Stomach (tissue), 9 donors: ENCODE measurements around the gene ABCA1. TPM values are rescaled to one million over a fixed set of nuclear protein-coding genes. Genes with fewer than 3 reads are reported as not detected.
"Not testable (repeated sequence)": the region's sequence is repeated elsewhere in the genome, so short reads cannot be mapped to it uniquely, and the experiment has no call there.

Experiments
- DNase-seq, 2 donors: peaks; one replicate each; pipeline versions ENCODE4 v3.0.0 to v3.0.0-alpha.2; 2013 to 2019
- H3K27ac ChIP-seq, 5 donors: fragments of 200-600 bp in 4 of 5; sonication (generic) in 4 of 5; one replicate each; pipeline ENCODE4 v1.5.1; 2013 to 2019; ENCODE audit warnings: mild to moderate bottlenecking in 1 of 5, moderate library complexity in 1 of 5
- H3K27me3 ChIP-seq, 3 donors: fragments of 200-600 bp; sonication (generic); one replicate each; pipeline ENCODE4 v1.5.1; 2017 to 2019; ENCODE audit warnings: mixed run types in 1 of 3
- H3K36me3 ChIP-seq, 4 donors: fragments of 200-600 bp; sonication (generic); 1 replicate in 3 of 4; 2 replicates in 1 of 4; pipeline ENCODE4 v1.5.1; 2016 to 2019
- H3K4me1 ChIP-seq, 4 donors: fragments of 200-600 bp; sonication (generic); one replicate each; pipeline ENCODE4 v1.5.1; 2016 to 2019
- H3K4me3 ChIP-seq, 4 donors: fragments of 200-600 bp; sonication (generic) in 3 of 4; one replicate each; pipeline ENCODE4 v1.5.1; 2016 to 2019; ENCODE audit warnings: mild to moderate bottlenecking in 1 of 4
- H3K9me3 ChIP-seq, 4 donors: fragments of 200-600 bp; sonication (generic); one replicate each; pipeline ENCODE4 v1.5.1; 2016 to 2019
- EP300 ChIP-seq: sonication (generic); formaldehyde crosslinking; IDR thresholded peaks from one replicate; pipeline ENCODE4 v1.6.1; 2017; ENCODE audit warnings: antibody characterized with exemption
- POLR2A ChIP-seq, 4 donors: fragments of 450-650 bp; IDR thresholded peaks; one replicate each; pipeline ENCODE4 v1.6.1; 2016; ENCODE audit warnings: antibody characterized with exemption in 4 of 4, control low read depth in 2 of 4, mild to moderate bottlenecking in 1 of 4, moderate library complexity in 1 of 4
- POLR2AphosphoS5 ChIP-seq, 3 donors: sonication (generic); formaldehyde crosslinking; IDR thresholded peaks; one replicate each; pipeline ENCODE4 v1.6.1; 2016; ENCODE audit warnings: antibody characterized with exemption in 3 of 3
- WGBS, 5 donors: extraction: QIAGEN DNeasy Blood & Tissue Kit in 3 of 5; methylation state at CpG; one replicate each; pipeline versions ENCODE4 v1.1.5 to v1.1.7; 2013 to 2018; 5-methylcytosine and 5-hydroxymethylcytosine counted together
- intact Hi-C: fragments of 100-400 bp; cut with DNase I; formaldehyde crosslinking; loops from one replicate; pipeline ENCODE4 v1.15.1; 2023; ENCODE audit warnings: low total_unique reads
- polyA plus RNA-seq, 3 donors: library from polyadenylated mRNA; stranded (reverse); fragments of 200-250 nt; gene quantifications; one replicate each; pipeline ENCODE4 v1.2.3, GENCODE V29; 2013
- total RNA-seq, 5 donors: library from RNA; depleted of rRNA; stranded (reverse); fragments of >200 nt; gene quantifications; one replicate each; pipeline versions ENCODE4 v1.1.0 to v1.2.3, GENCODE V29; 2014 to 2016
- TF ChIP-seq, protein P1 (sequence below), 7 experiments: fragments of 450-650 bp in 4 of 7; fragments of 200-600 bp in 3 of 7; sonication (generic) in 3 of 7; IDR thresholded peaks; one replicate each; pipeline ENCODE4 v1.5.1; 2016 to 2019; ENCODE audit warnings: antibody characterized with exemption in 7 of 7, control low read depth in 2 of 7, mild to moderate bottlenecking in 1 of 7
- donor health status: healthy with polysubstance abuse.
- donor health status: Bipolar disorder and iron deficiency.
- donor health status: healthy.

ABCA1 gene
- total and polyA plus RNA-seq, 8 donors, result 1.9 to 75.3 (median 18.4) TPM

GRCh38 chr9:104941597-104941996, 13.6 kb upstream of the ABCA1 start:
- Histone ChIP-seq H3K9me3 (no peaks in the 10 kb centered on the region), H3K27me3 (no peaks in the 10 kb centered on the region), H3K27ac (no peak overlapping the region), H3K36me3 (no peaks in the 10 kb centered on the region), H3K4me3 (no peak overlapping the region), H3K4me1 (peaks cover 0 to 1% (median 0%) of the 10 kb centered on the region in 4 donors)
- intact Hi-C loops, result no loop called here
- TF ChIP-seq POLR2A (IDR thresholded peaks at IDR 0.05) (no peak), EP300 (no peak), POLR2AphosphoS5 (IDR thresholded peaks at IDR 0.05) (no peak)
- TF ChIP-seq, protein P1, sequence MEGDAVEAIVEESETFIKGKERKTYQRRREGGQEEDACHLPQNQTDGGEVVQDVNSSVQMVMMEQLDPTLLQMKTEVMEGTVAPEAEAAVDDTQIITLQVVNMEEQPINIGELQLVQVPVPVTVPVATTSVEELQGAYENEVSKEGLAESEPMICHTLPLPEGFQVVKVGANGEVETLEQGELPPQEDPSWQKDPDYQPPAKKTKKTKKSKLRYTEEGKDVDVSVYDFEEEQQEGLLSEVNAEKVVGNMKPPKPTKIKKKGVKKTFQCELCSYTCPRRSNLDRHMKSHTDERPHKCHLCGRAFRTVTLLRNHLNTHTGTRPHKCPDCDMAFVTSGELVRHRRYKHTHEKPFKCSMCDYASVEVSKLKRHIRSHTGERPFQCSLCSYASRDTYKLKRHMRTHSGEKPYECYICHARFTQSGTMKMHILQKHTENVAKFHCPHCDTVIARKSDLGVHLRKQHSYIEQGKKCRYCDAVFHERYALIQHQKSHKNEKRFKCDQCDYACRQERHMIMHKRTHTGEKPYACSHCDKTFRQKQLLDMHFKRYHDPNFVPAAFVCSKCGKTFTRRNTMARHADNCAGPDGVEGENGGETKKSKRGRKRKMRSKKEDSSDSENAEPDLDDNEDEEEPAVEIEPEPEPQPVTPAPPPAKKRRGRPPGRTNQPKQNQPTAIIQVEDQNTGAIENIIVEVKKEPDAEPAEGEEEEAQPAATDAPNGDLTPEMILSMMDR (IDR thresholded peaks at IDR 0.05), result no peak
- WGBS, 5 donors, result 25 to 46% (median 41%) methylated on average over 1 of the region's 1 CpG
- no peak for DNase-seq

- DNase-seq, result no peak
- Histone ChIP-seq H3K9me3 (no peaks in the 10 kb centered on the region), H3K4me3 (no peak overlapping the region), H3K27ac (peak overlapping the region in 1 of 5 donors; percentile 49), H3K4me1 (peaks cover 0 to 20% (median 0%) of the 10 kb centered on the region in 4 donors), H3K36me3 (no peaks in the 10 kb centered on the region), H3K27me3 (no peaks in the 10 kb centered on the region)
- intact Hi-C loops, result no loop called here
- TF ChIP-seq POLR2A (IDR thresholded peaks at IDR 0.05) (no peak), EP300 (no peak), POLR2AphosphoS5 (IDR thresholded peaks at IDR 0.05) (no peak)
- TF ChIP-seq, protein P1 (IDR thresholded peaks at IDR 0.05), result no peak
- 66 to 92% (median 90%) methylated on average over 3 of the region's 3 CpGs for WGBS, 5 donors
Measured at GRCh38 chr9:104936291-104936690, 8.3 kb upstream of the ABCA1 start.

DNA sequence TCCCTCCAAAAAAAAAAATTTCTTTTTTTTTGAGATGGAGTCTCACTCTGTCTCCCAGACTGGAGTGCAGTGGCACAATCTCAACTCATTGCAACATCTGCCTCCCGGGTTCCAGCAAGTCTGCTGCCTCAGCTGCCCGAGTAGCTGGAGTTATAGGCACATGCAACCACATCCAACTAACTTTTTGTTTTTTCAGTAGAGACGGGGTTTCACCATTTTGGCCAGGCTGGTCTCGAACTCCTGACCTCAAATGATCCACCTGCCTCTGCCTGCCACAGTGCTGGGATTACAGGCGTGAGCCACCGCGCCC, 7.5 kb upstream of the ABCA1 start:
- Histone ChIP-seq H3K27ac (peak overlapping the region in 1 of 5 donors; percentile 49), H3K4me1 (peaks cover 0 to 20% (median 0%) of the 10 kb centered on the region in 4 donors)
- WGBS, 5 donors, result 70 to 86% (median 78%) methylated on average over 7 of the region's 7 CpGs
- intact Hi-C loops, H3K4me3 ChIP-seq, DNase-seq, H3K9me3 ChIP-seq, H3K36me3 ChIP-seq, H3K27me3 ChIP-seq: not testable (repeated sequence)

- TF ChIP-seq, protein P1 (IDR thresholded peaks at IDR 0.05), result no peak
- no peak for TF ChIP-seq EP300
- no peak for TF ChIP-seq POLR2A (IDR thresholded peaks at IDR 0.05)
- TF ChIP-seq POLR2AphosphoS5 (IDR thresholded peaks at IDR 0.05), result no peak
- Histone ChIP-seq H3K4me3 (no peak overlapping the region), H3K27ac (peak overlapping the region in 1 of 5 donors; percentile 49), H3K4me1 (peaks cover 0 to 20% (median 0%) of the 10 kb centered on the region in 4 donors), H3K36me3 (no peaks in the 10 kb centered on the region), H3K27me3 (no peaks in the 10 kb centered on the region), H3K9me3 (no peaks in the 10 kb centered on the region)
- intact Hi-C loops, result no loop called here
- DNase-seq, result no peak
- WGBS, 5 donors, result 65 to 80% (median 71%) methylated on average over 2 of the region's 2 CpGs
Measured at GRCh38 chr9:104934691-104935500, 6.9 kb upstream of the ABCA1 start.

GRCh38 chr9:104933091-104933490, 5.1 kb upstream of the ABCA1 start:
- H3K4me3 ChIP-seq, H3K27ac ChIP-seq, H3K27me3 ChIP-seq, intact Hi-C loops, H3K36me3 ChIP-seq, H3K9me3 ChIP-seq, DNase-seq: not testable (repeated sequence)
- WGBS, 5 donors, result 92 to 100% (median 99%) methylated on average over 2 of the region's 2 CpGs
- peaks cover 5 to 32% (median 8%) of the 10 kb centered on the region in 4 donors for H3K4me1 ChIP-seq
